Neural progenitor cell (in vitro differentiated cells): ENCODE measurements around the gene IQCH. TPM values are rescaled to one million over a fixed set of nuclear protein-coding genes. Genes with fewer than 3 reads are reported as not detected.

Source experiments
- DNase-seq: peaks from one replicate; pipeline ENCODE4 v3.0.0-alpha.2; 2016; ENCODE audit warnings: low spot score
- H2AFZ ChIP-seq: fragments of 200-600 bp; sonication (generic); replicated peaks from 2 replicates; pipeline ENCODE4 v1.6.1; 2016; ENCODE audit warnings: antibody characterized with exemption
- H3F3A ChIP-seq: fragments of 200-600 bp; sonication (generic); 2 replicates; pipeline ENCODE4 v1.6.1; 2016; ENCODE audit warnings: antibody characterized with exemption, low read depth
- H3K27ac ChIP-seq: fragments of 200-600 bp; sonication (generic); 2 replicates; pipeline ENCODE4 v1.5.1; 2016; ENCODE audit warnings: mild to moderate bottlenecking
- H3K27me3 ChIP-seq: fragments of 200-600 bp; sonication (generic); 2 replicates; pipeline ENCODE4 v1.6.1; 2016; ENCODE audit warnings: mild to moderate bottlenecking, moderate library complexity
- H3K36me3 ChIP-seq: fragments of 200-600 bp; sonication (generic); 2 replicates; pipeline ENCODE4 v1.5.1; 2016
- H3K4me1 ChIP-seq: fragments of 200-600 bp; sonication (generic); 2 replicates; pipeline ENCODE4 v1.6.1; 2016; ENCODE audit warnings: mixed run types
- H3K4me2 ChIP-seq: fragments of 200-600 bp; sonication (generic); 2 replicates; pipeline ENCODE4 v1.6.1; 2016
- H3K4me3 ChIP-seq: fragments of 200-600 bp; sonication (generic); 2 replicates; pipeline ENCODE4 v1.5.1; 2016
- H3K79me2 ChIP-seq: fragments of 200-600 bp; sonication (generic); 2 replicates; pipeline ENCODE4 v1.6.1; 2016; ENCODE audit warnings: low read depth
- H3K9ac ChIP-seq: fragments of 200-600 bp; sonication (generic); 2 replicates; pipeline ENCODE4 v1.6.1; 2016
- H3K9me3 ChIP-seq: fragments of 200-600 bp; sonication (generic); 2 replicates; pipeline ENCODE4 v1.5.1; 2016; ENCODE audit warnings: low read depth
- H4K20me1 ChIP-seq: fragments of 200-600 bp; sonication (generic); 2 replicates; pipeline ENCODE4 v1.6.1; 2016; ENCODE audit warnings: low read depth
- H3K27ac Mint-ChIP-seq: 3 replicates; pipeline ENCODE4 v1.8.0; 2021; ENCODE audit warnings: mixed read lengths
- H3K27me3 Mint-ChIP-seq: 2 replicates; pipeline ENCODE4 v1.8.0; 2022; ENCODE audit warnings: low read depth, mild to moderate bottlenecking, inconsistent platforms, moderate library complexity, mixed read lengths; ENCODE audit not compliant: insufficient read depth
- H3K36me3 Mint-ChIP-seq: 3 replicates; pipeline ENCODE4 v1.8.0; 2021; ENCODE audit warnings: mixed read lengths
- H3K4me1 Mint-ChIP-seq: 3 replicates; pipeline ENCODE4 v1.8.0; 2021; ENCODE audit warnings: mixed read lengths
- H3K4me3 Mint-ChIP-seq: 3 replicates; pipeline ENCODE4 v1.8.0; 2021; ENCODE audit warnings: mild to moderate bottlenecking, moderate library complexity, mixed read lengths
- H3K9me3 Mint-ChIP-seq: 3 replicates; pipeline ENCODE4 v1.8.0; 2020; ENCODE audit warnings: mixed read lengths
- CTCF ChIP-seq: fragments of 200-600 bp; sonication (generic); IDR thresholded peaks from 2 replicates; pipeline ENCODE4 v1.5.1; 2017; ENCODE audit warnings: antibody characterized with exemption, mild to moderate bottlenecking
- EZH2 ChIP-seq: fragments of 200-600 bp; sonication (generic); IDR thresholded peaks from 2 replicates; pipeline ENCODE4 v1.6.1; 2017; ENCODE audit warnings: antibody characterized with exemption, mild to moderate bottlenecking, moderate library complexity
- EZH2phosphoT487 ChIP-seq: fragments of 200-600 bp; sonication (generic); IDR thresholded peaks from 2 replicates; pipeline ENCODE4 v1.6.1; 2017; ENCODE audit warnings: antibody characterized with exemption
- total RNA-seq: library from RNA; depleted of rRNA; stranded (reverse); fragments of >200 nt; gene quantifications from 2 replicates; pipeline ENCODE4 v1.2.3, GENCODE V29; 2015; ENCODE audit warnings: low replicate concordance

IQCH gene
- total RNA-seq, 1 donor from 2014 or later: 21.0 TPM

DNA sequence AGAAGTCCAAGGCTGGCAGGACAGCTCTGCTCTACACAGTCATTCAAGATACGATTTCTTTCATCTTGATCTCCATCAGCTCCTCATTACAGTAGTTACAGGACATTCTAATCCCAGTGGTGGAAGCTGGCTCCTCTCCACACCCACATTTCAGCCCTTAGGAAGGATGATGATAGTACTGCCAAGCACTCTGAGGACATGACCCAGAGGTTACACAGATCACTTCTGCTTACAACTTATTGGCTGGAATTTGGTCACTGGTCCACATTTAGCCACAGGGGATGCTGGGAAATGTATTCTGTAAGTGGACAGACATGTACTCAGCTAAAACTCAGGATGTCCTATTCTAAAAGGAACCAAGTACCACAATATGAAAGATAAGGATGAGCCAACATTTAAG lies 77.1 kb downstream of the IQCH start:
- no peaks in the 10 kb centered on the region for H3K79me2 ChIP-seq
- no peak for DNase-seq
- Mint-ChIP-seq H3K9me3 (peaks cover 7% of the 10 kb centered on the region), H3K4me3 (no peak overlapping the region), H3K36me3 (no peaks in the 10 kb centered on the region), H3K27me3 (peaks cover 2% of the 10 kb centered on the region), H3K27ac (no peak overlapping the region), H3K4me1 (no peaks in the 10 kb centered on the region)
- no peaks in the 10 kb centered on the region for H4K20me1 ChIP-seq
- no peak overlapping the region for H2AFZ ChIP-seq
- H3K9ac ChIP-seq: no peak overlapping the region
- no peaks in the 10 kb centered on the region for H3K27me3 ChIP-seq
- no peaks in the 10 kb centered on the region for H3K4me1 ChIP-seq
- H3K9me3 ChIP-seq: peaks cover 8% of the 10 kb centered on the region
- H3F3A ChIP-seq: no peaks in the 10 kb centered on the region
- no peak overlapping the region for H3K27ac ChIP-seq
- no peaks in the 10 kb centered on the region for H3K36me3 ChIP-seq
- H3K4me2 ChIP-seq: no peak overlapping the region
- TF ChIP-seq CTCF: no peak
- TF ChIP-seq EZH2: no peak
- TF ChIP-seq EZH2phosphoT487: no peak
- no peak overlapping the region for H3K4me3 ChIP-seq

DNA sequence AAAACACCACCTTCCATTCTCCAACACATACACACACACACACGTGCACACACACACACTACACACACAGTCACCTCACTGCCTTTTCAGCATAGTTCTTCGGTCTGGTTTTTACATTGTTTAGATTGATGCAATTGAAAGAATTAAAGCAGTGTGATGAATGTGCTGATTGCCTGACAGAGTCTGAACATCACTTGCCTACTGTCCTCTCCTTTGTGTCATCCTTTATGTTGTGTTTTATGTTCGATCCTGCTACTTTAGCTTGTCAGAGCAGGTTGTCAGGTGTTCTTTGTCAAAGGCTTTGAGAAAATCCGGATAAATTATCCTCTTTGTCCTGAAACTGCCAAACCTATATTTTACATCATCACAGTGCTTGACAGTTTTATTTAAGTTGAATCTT lies 80.4 kb downstream of the IQCH start:
- no peaks in the 10 kb centered on the region for H3K9me3 ChIP-seq
- Mint-ChIP-seq H3K4me3 (no peak overlapping the region), H3K27me3 (no peaks in the 10 kb centered on the region), H3K27ac (no peak overlapping the region), H3K9me3 (no peaks in the 10 kb centered on the region), H3K36me3 (no peaks in the 10 kb centered on the region), H3K4me1 (no peaks in the 10 kb centered on the region)
- no peak overlapping the region for H3K27ac ChIP-seq
- no peak overlapping the region for H3K9ac ChIP-seq
- no peak overlapping the region for H2AFZ ChIP-seq
- no peak for DNase-seq
- no peaks in the 10 kb centered on the region for H3F3A ChIP-seq
- no peak overlapping the region for H3K4me3 ChIP-seq
- H4K20me1 ChIP-seq: no peaks in the 10 kb centered on the region
- no peaks in the 10 kb centered on the region for H3K4me1 ChIP-seq
- TF ChIP-seq EZH2phosphoT487 (no peak), CTCF (no peak), EZH2 (no peak)
- no peaks in the 10 kb centered on the region for H3K36me3 ChIP-seq
- no peaks in the 10 kb centered on the region for H3K27me3 ChIP-seq
- no peaks in the 10 kb centered on the region for H3K79me2 ChIP-seq
- no peak overlapping the region for H3K4me2 ChIP-seq

- DNase-seq: no peak
- H3K4me3 ChIP-seq: no peak overlapping the region
Observed at GRCh38 chr15:67335534-67336222, 81.1 kb downstream of the IQCH start.

More at GRCh38 chr15:67335534-67336222, 81.1 kb downstream of the IQCH start:
- no peaks in the 10 kb centered on the region for H3K27me3 Mint-ChIP-seq
- no peaks in the 10 kb centered on the region for H3K9me3 Mint-ChIP-seq
- H3K36me3 ChIP-seq: no peaks in the 10 kb centered on the region
- no peaks in the 10 kb centered on the region for H3K79me2 ChIP-seq
- no peak for TF ChIP-seq EZH2phosphoT487
- no peak for TF ChIP-seq EZH2
- TF ChIP-seq CTCF: no peak
- no peaks in the 10 kb centered on the region for H3K27me3 ChIP-seq
- H3F3A ChIP-seq: no peaks in the 10 kb centered on the region
- no peak overlapping the region for H3K4me3 Mint-ChIP-seq
- no peaks in the 10 kb centered on the region for H3K4me1 Mint-ChIP-seq
- no peak overlapping the region for H3K4me2 ChIP-seq
- H2AFZ ChIP-seq: no peak overlapping the region
- H4K20me1 ChIP-seq: no peaks in the 10 kb centered on the region
- H3K27ac Mint-ChIP-seq: no peak overlapping the region
- no peak overlapping the region for H3K9ac ChIP-seq
- H3K9me3 ChIP-seq: no peaks in the 10 kb centered on the region
- H3K36me3 Mint-ChIP-seq: no peaks in the 10 kb centered on the region
- H3K4me1 ChIP-seq: no peaks in the 10 kb centered on the region
- no peak overlapping the region for H3K27ac ChIP-seq
